GM10266 (cell line): ENCODE results near the gene CIC.

Experiments used
- DNase-seq: peaks from one replicate; pipeline ENCODE4 v3.0.0; 2012; ENCODE audit errors: extremely low spot score
- CTCF ChIP-seq: IDR thresholded peaks from 2 replicates; pipeline ENCODE4 v1.5.1; 2012; ENCODE audit warnings: mild to moderate bottlenecking, low read depth; ENCODE audit not compliant: control insufficient read depth, insufficient read depth; ENCODE audit errors: missing control alignments

The CIC gene

GRCh38 chr19:42293948-42294347, 24.9 kb downstream of the CIC start:
- TF ChIP-seq CTCF, result no peak
- no peak for DNase-seq

DNA sequence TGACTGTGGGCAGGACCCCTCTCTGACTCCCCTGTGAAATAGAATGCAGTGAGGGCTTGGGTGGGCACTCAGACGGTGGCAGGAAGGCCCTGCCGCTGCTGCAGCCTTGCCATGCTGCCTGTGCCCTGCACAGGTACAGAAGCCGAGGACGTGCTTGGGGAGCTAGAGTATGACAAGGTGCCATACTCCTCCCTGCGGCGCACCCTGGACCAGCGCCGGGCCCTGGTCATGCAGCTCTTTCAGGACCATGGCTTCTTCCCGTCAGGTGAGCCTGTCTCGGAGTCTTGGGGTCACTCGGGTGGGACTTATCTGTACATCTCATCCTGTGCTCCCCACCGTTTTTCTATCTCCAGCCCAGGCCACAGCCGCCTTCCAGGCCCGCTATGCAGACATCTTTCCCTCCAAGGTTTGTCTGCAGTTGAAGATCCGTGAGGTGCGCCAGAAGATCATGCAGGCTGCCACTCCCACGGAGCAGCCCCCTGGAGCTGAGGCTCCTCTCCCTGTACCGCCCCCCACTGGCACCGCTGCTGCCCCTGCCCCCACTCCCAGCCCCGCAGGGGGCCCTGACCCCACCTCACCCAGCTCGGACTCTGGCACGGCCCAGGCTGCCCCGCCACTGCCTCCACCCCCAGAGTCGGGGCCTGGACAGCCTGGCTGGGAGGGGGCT, 25.6 kb downstream of the CIC start:
- no peak for TF ChIP-seq CTCF
- DNase-seq, result no peak

DNA sequence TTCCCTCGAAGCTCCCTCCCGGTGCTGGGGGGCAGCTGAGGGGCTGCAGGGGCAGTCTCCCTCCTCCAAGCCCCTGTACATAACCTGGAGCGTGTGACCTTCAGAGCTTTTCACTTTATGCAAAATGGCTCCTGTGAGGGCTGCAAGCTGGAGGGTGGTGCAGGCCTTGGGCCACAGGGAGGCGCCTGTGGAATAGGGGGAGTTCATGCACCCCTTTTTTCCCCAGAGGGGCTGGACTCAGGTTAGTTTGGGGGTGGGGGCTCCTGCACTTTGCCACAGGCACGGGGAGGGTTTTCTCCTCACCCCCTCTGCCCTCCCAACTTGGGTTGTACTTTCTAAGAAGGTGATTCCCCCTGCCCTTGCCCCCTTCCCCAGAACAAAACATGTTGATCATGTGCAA, 26.3 kb downstream of the CIC start:
- no peak for DNase-seq
- no peak for TF ChIP-seq CTCF

DNA sequence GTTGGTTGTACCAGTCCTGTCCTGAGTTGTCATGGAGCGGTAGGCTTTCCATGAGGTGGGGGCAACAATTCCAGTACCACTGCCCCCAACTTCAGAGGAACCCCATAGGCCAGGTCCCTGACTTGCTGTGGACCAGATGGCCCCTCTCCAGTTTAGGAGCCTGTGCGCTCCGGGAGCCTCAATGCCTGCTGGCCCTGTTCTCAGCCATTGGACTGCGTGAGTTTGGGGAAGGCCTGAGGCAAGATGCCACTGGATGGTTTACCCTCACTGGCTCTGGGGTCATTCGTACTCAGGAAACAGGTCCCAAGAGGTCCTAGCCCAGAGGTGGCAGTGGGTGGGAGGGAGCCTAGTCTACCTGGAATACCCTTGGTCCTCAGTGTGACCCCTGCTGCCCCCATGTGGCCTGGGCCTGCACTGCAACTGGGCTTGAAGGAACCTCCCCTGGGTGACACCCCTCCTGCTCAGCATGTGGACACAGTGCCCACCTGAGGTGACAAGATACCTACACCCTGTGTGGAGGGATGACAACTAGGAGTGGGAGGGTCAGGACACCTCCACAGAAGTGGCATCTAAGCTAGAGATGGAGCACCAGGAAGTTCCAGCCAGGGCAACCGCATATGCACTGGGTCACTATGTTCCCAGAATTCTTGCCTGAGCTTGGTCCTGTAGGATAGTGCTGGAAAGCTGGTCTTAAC, 26.9 kb downstream of the CIC start:
- peak; percentile 89 for DNase-seq
- TF ChIP-seq CTCF, result peak; percentile 97

- no peak for DNase-seq
- no peak for TF ChIP-seq CTCF
These were observed 28.0 kb downstream of the CIC start for GRCh38 chr19:42297039-42297438.

GRCh38 chr19:42301646-42302203, 32.7 kb downstream of the CIC start, which contains the start of gene PRR19:
PRR19 (plus strand) TSS chr19:42302132; CDS start chr19:42309585, 7,453 bp downstream.
- peak; percentile 21 for DNase-seq
- no peak for TF ChIP-seq CTCF

GRCh38 chr19:42303101-42303464, 34.0 kb downstream of the CIC start:
- no peak for DNase-seq
- TF ChIP-seq CTCF, result no peak
